Mucosa of stomach (tissue), 1 donor: ENCODE measurements around the gene HDAC10.

Experiments
- H3K27me3 ChIP-seq: one replicate; pipeline ENCODE4 v1.7.0; 2013; ENCODE audit warnings: mild to moderate bottlenecking, low read length; ENCODE audit not compliant: control insufficient read depth, insufficient read depth
- H3K36me3 ChIP-seq: one replicate; pipeline ENCODE4 v1.7.0; 2013; ENCODE audit warnings: low read length; ENCODE audit not compliant: control insufficient read depth, insufficient read depth
- H3K4me1 ChIP-seq: one replicate; pipeline ENCODE4 v1.7.0; 2013; ENCODE audit warnings: mild to moderate bottlenecking, low read length; ENCODE audit not compliant: control insufficient read depth, insufficient read depth
- H3K4me3 ChIP-seq: one replicate; pipeline ENCODE4 v1.7.0; 2013; ENCODE audit warnings: low read length
- H3K9ac ChIP-seq: one replicate; pipeline ENCODE4 v1.7.0; 2013; ENCODE audit warnings: mild to moderate bottlenecking, low read length, moderate library complexity
- H3K9me3 ChIP-seq: one replicate; pipeline ENCODE4 v1.7.0; 2013; ENCODE audit warnings: mild to moderate bottlenecking, low read length, moderate library complexity; ENCODE audit not compliant: control insufficient read depth
- donor health status: Pancreatic carcinoma.

Gene HDAC10

DNA sequence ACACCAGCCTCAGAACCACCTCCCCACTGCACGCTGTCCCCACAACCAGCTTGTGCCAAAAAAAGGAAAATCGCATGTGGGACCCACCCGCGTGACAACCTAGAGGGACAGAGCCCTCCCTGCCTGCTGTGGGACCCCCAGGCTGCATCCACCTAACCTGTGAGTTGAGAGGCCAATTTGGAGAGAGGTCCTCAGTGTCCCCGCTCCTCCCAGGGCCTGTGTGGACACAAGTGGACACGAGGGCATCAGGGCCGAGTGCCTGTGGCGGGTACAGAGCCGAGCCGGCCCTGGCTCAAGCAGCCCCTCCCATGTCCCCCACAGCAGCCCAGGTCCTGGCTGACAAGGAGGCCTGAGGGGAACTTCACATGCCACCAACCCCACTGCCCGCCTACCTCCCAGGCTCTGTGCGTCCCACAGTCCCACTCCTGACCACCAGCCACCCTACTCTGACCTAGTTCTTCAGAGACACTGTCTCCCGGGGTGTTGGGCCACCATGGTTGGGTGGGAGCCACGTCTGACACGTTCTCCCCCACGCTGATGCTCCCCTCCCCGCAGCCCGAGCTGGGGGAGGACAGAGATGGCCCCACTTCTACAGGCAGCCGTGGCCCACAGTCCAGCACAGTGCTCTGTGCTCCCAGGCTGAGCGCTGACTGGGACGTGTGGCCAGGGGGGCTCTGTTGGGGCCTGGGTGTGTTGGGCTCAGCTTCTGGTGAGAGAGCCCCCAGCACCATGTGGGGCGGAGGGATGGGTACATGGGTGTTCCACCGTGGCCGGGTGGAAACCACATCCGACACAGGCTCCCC is 31.1 kb downstream of the HDAC10 start:
- peaks cover 33% of the 10 kb centered on the region for H3K36me3 ChIP-seq
- H3K4me1 ChIP-seq: peaks cover 6% of the 10 kb centered on the region
- H3K27me3 ChIP-seq: no peaks in the 10 kb centered on the region
- H3K9me3 ChIP-seq: no peaks in the 10 kb centered on the region
- H3K9ac ChIP-seq: no peak overlapping the region
- no peak overlapping the region for H3K4me3 ChIP-seq

DNA sequence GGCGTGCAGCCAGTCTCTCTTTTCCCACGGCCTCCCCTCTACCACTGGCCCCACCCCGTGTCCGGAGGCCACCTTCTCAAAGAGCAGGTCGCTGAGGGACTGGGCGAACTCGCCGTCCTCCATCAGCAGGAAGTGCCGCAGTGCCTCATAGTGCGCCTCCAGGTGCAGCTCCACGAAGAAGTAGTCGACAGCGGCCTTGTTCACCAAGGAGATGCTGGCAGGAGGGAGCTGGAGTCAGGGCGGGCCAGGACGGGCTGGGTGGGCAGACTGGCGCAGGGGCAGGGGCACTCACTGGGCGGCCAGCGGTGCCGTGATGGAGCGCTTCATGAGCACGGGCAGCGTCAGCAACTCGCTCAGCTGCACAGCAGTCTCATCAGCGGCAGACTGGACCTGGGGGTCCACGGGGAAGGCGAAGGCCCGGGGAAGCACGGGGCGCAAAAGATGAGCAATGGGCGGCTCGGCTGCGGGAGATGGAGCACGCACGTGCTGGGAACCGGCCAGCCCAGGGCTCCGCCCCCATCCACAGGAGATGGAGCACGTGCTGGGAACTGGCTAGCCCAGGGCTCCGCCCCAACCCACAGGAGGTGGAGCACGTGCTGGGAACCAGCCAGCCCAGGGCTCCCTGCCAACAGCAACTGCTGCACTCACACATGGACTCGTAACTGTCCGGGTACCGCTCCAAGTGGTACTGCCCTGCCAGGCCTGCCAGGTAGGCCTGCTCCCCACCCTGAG is 31.9 kb downstream of the HDAC10 start:
- no peaks in the 10 kb centered on the region for H3K27me3 ChIP-seq
- H3K4me1 ChIP-seq: peaks cover 6% of the 10 kb centered on the region
- no peaks in the 10 kb centered on the region for H3K9me3 ChIP-seq
- no peak overlapping the region for H3K4me3 ChIP-seq
- peaks cover 33% of the 10 kb centered on the region for H3K36me3 ChIP-seq
- no peak overlapping the region for H3K9ac ChIP-seq

DNA sequence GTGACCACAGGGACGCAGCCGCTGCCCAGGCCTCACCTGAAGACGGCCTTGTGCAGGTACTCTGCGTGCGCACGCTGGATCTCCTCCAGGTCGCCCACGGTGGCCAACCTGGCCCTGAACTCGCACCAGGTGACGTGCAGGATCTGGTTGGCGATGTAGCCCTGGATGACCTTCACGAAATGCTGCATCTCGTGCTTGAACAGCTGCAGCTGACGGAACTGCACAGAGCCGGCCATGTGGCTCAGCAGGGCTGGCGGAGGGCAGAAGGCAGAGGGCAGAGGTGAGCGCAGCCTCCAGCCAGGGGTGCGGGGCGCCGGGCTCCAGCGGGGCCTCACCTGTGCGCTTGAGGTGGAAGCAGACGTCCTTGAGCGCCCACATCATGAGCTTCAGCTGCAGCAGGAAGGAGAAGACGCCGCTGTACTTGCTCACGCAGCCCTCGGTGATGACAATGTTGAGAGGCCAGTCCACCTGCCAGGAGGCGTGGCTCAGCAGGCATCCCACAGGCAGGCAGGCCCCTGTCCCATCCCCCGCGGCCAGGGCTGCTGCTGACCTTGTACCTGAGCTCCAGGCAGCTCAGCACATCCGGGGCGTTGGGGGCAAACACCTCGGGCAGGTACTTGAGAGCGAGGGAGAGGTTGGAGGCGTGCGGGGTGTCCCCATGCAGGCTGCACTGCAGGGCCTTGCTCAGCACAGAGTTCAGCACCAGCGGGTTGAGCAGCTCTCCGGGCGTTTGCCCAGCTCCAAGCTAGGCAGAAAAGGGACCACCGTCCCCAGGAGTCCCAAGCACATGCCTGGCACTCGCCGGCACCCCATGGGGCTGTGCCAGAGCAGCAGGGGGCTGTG is 32.7 kb downstream of the HDAC10 start:
- peaks cover 33% of the 10 kb centered on the region for H3K36me3 ChIP-seq
- H3K4me3 ChIP-seq: no peak overlapping the region
- no peaks in the 10 kb centered on the region for H3K27me3 ChIP-seq
- H3K9me3 ChIP-seq: no peaks in the 10 kb centered on the region
- no peak overlapping the region for H3K9ac ChIP-seq
- peaks cover 6% of the 10 kb centered on the region for H3K4me1 ChIP-seq

DNA sequence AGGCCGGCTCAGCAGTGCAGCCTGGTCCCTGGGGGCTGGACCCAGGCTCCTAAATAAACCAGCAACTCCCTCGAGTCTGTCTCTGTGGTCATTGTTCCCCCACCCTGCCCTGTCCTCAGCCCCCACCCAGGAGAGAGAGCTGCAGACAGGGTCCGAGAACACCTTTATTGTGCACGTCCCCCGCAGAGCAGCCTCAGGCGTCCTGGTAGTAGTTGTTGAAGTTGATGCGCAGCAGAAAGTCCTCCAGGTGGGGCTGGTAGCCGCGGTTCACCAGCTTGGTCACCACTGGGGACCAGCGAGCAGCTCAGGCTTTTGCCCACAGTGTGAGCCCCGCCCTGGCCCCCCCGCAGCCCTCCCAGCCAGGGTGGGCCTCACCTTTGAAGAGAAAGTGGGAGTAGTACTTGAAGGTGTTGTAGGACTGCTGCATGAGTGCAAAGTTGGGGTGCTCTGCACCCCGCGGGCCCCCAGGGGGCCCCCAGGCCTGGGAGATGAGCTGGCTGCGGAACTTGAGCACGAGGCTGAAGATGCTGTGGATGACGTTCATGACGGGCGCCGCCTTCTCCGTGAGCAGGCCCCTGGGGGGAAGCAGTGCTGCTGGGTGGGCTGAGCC is 33.4 kb downstream of the HDAC10 start:
- Histone ChIP-seq H3K9ac (no peak overlapping the region), H3K4me3 (no peak overlapping the region), H3K4me1 (peaks cover 6% of the 10 kb centered on the region), H3K27me3 (no peaks in the 10 kb centered on the region), H3K36me3 (peaks cover 29% of the 10 kb centered on the region), H3K9me3 (no peaks in the 10 kb centered on the region)

DNA sequence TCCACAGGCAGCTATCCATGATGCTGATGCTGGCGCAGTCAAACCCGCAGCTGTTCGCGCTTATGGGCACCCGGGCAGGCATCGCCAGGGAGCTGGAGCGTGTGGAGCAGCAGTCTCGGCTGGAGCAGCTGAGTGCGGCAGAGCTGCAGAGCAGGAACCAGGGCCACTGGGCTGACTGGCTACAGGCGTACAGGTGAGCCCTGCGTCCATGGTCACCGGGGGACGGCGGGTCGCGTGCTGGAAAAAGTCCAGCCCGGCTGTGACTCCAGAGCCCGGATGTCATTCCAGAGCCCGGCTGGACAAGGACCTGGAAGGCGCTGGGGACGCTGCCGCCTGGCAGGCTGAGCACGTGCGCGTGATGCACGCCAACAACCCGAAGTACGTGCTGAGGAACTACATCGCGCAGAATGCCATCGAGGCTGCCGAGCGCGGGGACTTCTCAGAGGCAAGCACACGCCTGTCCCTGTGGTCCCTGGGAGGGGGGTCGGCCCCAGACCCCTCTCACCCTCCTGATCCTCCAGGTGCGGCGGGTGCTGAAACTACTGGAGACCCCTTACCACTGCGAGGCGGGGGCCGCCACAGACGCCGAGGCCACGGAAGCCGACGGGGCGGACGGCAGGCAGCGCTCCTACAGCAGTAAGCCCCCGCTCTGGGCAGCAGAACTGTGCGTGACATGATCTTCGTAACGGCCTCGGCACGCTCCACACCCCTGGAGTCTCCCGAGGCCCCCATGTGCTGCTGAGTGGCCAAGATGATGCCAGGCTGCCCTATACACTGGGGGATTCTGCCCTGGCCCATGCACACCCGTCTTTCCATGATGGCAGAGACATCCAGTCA is 34.2 kb downstream of the HDAC10 start:
- Histone ChIP-seq H3K36me3 (peaks cover 22% of the 10 kb centered on the region), H3K27me3 (no peaks in the 10 kb centered on the region), H3K9ac (no peak overlapping the region), H3K9me3 (no peaks in the 10 kb centered on the region), H3K4me1 (peaks cover 6% of the 10 kb centered on the region), H3K4me3 (no peak overlapping the region)

DNA sequence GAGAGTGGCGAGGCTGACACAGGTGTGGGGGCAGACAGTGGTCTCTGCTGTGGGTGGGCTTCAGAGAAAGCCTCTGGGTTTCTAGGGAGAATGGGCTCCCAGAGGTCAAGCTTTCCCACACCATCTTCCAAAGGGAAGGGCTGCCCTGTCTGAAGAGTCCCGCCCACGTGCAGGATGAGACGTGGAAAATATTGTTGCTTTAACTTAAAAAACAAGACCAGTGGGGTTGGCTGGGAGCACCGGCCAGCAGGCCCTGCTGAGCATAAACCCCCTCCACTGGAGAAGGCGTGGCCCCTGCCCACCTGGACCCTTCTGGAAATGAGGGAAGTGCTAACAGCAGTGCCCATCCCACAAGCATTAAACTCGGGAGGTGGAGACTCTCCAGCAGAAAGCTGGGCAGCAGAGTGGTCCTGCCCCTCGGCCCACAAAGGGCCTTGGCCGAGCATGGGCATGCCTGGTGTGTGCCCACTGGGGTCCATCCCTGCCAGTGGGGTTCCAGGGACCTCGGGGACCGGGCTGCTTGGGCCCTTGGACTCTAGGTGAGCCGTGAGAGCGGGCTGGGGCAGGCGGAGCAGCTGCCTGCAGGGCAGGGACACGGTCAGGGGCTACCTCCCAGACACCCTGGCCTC is 34.9 kb downstream of the HDAC10 start:
- peaks cover 21% of the 10 kb centered on the region for H3K36me3 ChIP-seq

DNA sequence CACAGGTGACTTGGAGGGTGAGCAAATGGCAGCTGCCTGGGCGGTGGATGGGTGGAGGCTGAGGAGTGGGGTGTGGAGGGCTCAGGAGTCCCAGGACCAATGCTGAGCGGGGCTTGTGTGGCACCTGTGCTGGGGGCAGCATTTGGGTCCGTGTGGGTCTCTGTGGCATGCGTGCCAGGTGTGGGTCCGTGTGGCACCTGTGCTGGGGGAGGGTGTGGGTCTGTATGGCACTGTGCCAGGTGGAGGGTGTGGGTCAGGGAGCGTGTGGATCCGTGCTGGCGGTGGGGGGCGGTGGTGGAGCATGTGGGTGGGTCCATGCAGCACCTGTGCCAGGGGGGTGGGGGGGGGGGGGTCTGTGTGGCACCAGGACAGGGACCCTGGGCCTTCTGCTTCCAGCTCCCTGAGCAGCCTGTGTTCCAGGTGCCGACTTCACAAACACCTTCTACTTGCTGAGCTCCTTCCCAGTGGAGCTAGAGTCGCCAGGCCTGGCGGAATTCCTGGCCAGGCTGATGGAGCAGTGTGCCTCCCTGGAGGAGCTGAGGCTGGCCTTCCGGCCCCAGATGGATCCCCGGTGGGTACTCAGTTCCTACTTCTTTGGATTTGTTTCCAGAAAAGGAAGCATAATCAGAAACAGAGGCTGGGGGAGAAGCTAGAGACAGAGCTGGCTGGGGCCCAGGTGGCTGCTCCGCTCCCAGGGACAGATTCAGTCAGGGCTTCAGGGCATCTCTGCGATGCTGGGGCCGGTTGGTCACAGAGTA is 35.6 kb downstream of the HDAC10 start:
- H3K4me1 ChIP-seq: peaks cover 6% of the 10 kb centered on the region
- no peak overlapping the region for H3K4me3 ChIP-seq
- H3K27me3 ChIP-seq: no peaks in the 10 kb centered on the region
- H3K9ac ChIP-seq: no peak overlapping the region
- peaks cover 21% of the 10 kb centered on the region for H3K36me3 ChIP-seq
- no peaks in the 10 kb centered on the region for H3K9me3 ChIP-seq

More for the DNA sequence above, 34.9 kb downstream of the HDAC10 start:
- Histone ChIP-seq H3K4me1 (peaks cover 6% of the 10 kb centered on the region), H3K27me3 (no peaks in the 10 kb centered on the region), H3K4me3 (no peak overlapping the region), H3K9ac (no peak overlapping the region), H3K9me3 (no peaks in the 10 kb centered on the region)

DNA sequence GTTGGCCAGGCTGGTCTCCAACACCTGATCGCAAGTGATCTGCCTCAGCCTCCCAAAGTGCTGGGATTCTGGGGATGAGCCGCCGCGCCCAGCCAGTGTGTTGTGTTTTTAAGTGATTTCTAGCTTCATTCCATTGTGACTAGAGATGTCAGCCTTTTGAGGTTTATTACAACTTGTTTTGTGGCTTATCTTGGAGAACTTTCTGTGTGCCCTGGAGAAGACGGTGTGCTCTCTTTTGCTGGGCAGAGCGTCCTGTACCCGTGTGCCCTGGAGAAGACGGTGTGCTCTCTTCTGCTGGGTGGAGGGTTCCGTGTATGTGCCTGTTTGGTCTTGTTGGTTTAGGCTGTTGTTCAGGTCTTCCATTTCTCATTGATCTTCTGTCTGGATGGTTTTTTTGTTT is 37.8 kb downstream of the HDAC10 start:
- Histone ChIP-seq H3K9ac (no peak overlapping the region), H3K4me3 (no peak overlapping the region), H3K4me1 (no peaks in the 10 kb centered on the region), H3K36me3 (peaks cover 17% of the 10 kb centered on the region), H3K27me3 (no peaks in the 10 kb centered on the region), H3K9me3 (no peaks in the 10 kb centered on the region)

DNA sequence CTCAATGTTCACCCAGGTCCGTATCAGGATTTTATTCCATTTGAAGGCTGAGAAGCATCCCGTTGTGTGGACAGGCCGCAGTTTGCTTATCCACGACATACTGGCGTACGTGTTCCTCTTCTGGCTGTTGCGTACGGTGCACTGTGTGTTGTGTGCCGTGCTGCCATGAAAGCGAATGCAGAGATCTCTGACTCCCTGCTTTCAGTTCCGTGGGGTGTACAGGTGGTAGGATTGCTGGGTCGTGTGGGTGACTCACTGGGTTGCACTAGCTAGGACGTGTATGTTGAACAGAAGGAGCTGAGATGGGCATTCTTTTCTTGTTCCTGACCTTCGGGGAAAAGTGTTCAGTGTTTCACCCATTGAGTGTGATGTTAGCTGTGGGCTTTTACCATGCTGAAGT is 39.9 kb downstream of the HDAC10 start:
- H3K4me1 ChIP-seq: no peaks in the 10 kb centered on the region
- no peaks in the 10 kb centered on the region for H3K9me3 ChIP-seq
- H3K36me3 ChIP-seq: peaks cover 17% of the 10 kb centered on the region
- H3K9ac ChIP-seq: no peak overlapping the region
- no peaks in the 10 kb centered on the region for H3K27me3 ChIP-seq
- H3K4me3 ChIP-seq: no peak overlapping the region

DNA sequence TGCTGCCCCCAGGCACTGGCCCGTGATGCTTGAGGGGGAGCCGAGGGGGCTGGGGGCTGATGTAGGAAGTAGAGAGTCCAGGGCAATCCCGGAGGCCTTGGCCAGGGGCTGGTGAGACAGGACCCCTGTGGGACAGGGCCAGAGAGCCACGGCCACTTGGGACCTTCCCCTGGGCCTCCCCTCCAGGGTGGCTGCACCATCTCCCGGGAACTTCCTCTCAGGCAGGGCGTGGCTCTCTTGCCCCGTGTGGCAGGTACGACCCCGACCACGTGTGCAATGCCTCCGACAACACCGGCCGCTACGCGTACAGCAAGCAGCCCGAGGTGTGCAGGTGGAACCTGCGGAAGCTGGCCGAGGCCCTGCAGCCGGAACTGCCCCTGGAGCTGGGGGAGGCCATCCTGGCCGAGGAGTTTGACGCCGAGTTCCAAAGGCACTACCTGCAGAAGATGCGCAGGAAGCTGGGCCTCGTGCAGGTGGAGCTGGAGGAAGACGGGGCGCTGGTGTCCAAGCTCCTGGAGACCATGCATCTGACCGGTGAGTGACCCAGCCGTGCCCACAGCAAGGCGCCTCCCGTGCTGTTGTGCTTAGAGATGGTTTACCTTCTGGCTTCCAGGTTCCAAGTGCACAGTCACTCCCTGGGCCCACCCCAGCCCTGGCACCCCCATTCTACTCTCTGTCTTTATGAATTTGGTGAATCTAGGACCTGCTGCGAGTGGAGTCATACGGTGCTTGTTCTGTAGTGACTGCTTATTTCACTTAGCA is 40.5 kb downstream of the HDAC10 start:
- no peak overlapping the region for H3K4me3 ChIP-seq
- no peaks in the 10 kb centered on the region for H3K4me1 ChIP-seq
- H3K36me3 ChIP-seq: peaks cover 16% of the 10 kb centered on the region
- no peak overlapping the region for H3K9ac ChIP-seq
- no peaks in the 10 kb centered on the region for H3K27me3 ChIP-seq
- H3K9me3 ChIP-seq: no peaks in the 10 kb centered on the region
